HG03520 (cell line): ENCODE results near the gene PKHD1.

Experiments used
- ATAC-seq: cut with Tn5 transposase; IDR thresholded peaks from one replicate; pipeline ENCODE4 v1.9.1; 2021; ENCODE audit warnings: mild to moderate bottlenecking, moderate library complexity; ENCODE audit not compliant: unreplicated experiment

PKHD1 gene

DNA sequence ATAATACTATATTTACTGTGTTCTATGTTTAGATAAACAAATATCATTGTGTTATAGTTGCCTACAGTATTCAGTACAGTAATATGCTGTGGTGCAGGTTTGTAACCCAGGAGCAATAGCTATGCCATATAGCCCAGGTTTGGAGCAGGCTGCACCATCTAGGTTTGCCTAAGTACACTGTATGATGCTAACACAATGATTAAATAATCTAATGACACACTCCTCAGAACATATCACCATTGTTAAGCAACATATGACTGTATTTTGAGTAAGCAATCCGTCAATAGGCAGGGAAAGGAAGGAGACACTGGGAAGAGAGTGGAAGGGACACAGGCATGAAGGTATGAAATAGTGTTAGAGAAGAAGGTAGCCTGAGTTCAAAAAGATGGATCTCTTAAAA is 369.9 kb downstream of the PKHD1 start:
- no peak for ATAC-seq

GRCh38 chr6:51711876-51712275 is 375.5 kb downstream of the PKHD1 start:
- no peak for ATAC-seq

DNA sequence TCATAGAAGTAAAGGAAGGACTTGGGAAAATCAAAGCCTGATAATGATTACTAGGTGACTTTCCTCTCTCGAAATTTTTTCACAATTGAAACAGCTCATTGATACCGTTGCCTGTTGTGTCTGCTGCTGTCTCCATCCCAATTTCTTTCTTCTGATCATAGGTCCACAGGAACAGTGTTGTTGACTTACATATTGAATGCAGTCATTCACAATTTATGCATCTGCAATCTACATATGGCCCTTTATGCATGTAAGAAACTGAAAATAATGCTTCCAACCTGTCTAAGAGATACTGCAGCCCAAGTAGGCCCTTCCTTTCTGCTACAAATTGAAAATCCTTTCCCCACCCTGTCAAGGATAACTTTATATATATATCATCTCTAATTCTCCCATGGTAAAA is 381.3 kb downstream of the PKHD1 start:
- ATAC-seq = no peak

- no peak for ATAC-seq
Observed at GRCh38 chr6:51704932-51705540, 382.4 kb downstream of the PKHD1 start.

GRCh38 chr6:51702851-51703250 is 384.6 kb downstream of the PKHD1 start:
- no peak for ATAC-seq

- ATAC-seq = no peak
Observed at GRCh38 chr6:51684603-51685002, 402.8 kb downstream of the PKHD1 start.

GRCh38 chr6:51684038-51684437 is 403.4 kb downstream of the PKHD1 start:
- no peak for ATAC-seq

- ATAC-seq = no peak
Observed at GRCh38 chr6:51678905-51679620, 408.4 kb downstream of the PKHD1 start.

DNA sequence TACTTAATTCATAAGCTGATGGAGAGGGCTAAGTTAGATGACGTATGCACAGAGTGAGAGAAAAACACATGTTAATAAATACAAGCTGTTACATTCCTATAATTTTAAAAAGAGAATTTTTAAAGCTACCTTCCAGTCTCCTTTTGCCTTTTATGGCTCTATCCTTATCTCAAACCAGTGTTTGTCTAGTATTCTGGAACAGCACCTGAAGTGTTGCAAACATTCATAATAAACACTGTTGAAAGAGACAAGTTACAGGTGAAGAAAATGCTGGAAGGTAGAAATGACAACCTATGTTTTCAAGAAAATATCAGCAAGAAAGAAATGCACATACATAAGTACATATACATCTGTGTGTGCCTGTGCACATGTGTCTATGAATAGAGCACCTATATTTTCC is 409.1 kb downstream of the PKHD1 start:
- no peak for ATAC-seq

GRCh38 chr6:51675922-51676275 is 411.5 kb downstream of the PKHD1 start:
- ATAC-seq = no peak

DNA sequence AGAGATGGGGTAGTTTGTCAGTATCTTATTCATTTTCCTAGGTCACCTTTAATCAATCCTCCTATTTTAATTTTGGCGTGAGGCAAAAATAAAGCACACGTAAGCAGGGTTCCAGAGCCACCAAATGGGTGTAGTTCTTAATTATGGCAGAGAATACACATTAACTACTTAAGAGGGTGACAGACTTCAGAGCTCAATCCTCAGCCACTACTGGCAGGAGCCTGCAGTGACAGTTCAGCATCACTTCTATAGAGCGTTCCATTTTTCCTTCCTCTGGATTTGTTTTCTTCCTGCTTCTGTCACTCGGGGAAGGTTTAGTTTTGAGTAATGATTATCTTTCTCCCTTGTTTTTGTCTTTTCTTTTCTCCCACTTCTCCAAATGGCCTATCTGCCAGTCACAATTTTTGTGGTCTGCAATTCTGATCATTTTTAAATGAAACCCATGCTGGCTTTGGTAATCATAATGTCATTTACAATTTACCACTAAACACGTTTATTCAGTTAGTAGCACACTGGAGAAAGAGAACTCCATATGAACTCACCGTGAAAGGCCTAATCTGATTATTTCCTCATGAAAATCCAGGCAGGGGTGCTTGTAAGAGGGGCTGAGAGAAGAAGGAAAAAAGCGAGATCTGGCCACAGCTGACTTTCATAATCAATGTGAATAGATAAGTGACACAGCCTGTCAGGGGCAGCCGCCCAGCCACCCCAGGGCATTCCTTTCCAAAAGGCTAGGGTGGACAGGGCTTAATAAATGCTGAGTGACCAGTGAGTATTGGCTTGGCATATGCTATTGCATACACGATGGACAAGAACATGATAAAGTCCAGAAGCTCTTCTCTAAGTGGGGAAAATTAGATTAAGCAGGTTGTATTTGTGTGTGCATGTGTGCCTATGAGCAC is 412.1 kb downstream of the PKHD1 start:
- ATAC-seq = no peak

DNA sequence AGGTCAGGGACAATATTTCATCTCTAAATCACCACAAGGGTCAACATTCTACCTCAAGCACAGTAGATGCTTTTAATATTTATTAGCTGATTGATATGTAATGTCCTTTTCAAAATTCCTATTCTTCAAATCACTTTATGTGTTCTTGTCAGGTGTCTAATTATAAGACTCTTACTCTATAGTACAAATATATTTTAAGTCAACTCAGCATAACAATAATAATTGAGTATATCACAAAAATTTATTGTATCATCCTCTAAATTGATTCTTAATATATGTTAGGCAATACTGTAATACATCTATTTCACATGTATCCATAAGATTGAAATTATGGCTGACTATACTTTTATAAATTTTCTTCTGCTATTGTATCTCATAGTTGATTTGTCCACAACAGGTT is 423.9 kb downstream of the PKHD1 start:
- ATAC-seq = no peak

DNA sequence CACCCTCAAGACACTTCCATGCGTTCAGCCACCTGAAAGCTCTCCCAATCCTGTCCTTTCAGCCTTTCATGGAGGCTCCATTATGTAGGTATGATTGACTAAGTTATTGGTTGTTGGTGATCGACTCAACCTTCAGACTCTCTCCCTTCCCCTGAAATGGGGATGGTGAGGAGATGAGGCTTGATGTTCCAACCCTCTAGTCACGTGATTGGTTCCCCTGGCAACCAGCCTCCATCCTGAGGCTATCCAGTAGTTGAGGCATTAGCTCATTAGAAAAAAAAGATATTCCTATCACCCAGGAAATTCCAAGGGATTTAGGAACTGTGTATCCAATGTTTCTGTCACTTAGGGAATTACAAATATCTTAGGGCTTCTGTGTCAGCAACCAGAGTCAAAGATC is 426.6 kb downstream of the PKHD1 start:
- no peak for ATAC-seq

DNA sequence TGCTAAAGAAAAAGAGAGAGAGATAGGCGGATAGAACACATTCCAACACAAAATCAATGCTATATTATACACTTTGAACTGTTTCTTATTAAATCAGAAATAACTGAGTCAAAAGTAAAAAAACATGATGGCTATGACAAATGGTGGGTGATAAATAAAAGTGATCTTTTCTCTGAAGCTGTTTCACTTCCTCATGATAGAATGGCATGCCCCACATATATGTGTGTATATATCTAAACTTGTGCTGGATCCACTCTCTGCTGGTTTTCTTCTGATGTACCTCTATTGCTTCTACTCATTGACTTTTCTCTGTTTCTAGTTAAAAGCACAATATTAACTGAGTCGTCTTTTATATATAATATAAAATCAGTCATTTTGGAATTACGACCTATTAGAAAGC is 429.9 kb downstream of the PKHD1 start:
- no peak for ATAC-seq

DNA sequence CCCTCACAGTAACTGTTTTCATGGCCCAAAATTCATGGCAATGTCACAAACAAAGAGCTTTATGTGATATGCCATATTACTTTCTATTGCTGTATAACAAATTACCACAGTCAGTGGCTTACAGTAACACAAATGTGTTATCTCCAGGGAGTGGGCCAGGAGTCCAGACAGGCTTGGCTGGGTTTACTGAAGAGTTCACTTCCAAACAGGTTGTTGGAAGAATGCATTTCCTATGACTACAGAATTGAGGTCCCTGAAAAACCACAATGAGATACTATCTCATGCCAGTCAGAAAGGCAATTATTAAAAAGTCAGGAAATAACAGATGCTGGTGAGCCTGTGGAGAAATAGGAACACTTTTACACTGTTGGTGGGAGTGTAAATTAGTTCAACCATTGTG is 431.9 kb downstream of the PKHD1 start:
- ATAC-seq = no peak

DNA sequence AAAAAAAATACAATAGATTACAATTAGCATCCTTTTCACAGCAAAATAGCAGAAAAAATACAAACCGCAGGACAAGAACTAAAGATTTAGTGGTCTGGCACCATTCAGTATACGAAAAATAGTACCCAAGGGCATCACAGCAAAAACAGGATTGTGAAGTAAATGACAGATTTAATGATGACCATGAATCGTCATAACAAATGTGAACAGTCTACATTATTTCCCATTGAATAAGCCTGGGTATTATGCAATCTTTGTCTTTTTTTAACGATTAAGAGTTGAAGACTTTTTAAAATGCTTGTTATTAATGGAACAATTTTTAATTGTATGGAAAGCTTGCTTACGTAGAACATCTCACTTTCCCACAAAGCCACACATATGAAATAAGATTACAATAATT is 432.8 kb downstream of the PKHD1 start:
- no peak for ATAC-seq

DNA sequence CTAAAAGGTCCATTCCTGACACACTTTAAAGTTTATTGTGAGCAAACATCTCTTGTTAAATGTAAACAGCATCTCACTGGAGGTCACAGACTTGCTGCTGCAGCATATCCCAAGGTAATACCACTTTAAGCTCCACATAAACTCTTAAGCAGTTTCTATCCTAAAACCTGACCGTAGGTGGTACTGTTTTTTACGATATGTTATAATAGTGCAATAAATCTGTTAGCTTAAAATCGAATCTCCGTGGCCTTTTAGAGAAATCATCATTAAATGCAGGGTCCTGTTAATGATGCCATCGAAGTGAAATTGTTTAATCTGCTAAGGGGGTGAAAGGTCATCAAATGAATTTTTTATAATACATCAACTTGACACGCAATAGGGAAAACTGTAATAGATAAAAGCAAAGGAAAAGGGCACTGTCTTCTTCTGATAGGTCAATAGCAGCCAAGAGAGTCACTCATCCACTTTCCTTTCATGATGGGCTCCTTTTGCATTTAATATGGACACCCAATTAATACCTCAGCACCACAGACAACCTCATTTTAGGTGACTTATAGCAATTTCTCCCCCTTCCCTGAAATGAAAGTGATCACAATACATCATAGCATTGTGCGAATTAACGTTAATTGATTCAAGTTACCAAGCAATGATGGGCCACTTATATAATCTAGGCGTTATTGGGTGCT is 436.1 kb downstream of the PKHD1 start:
- ATAC-seq = no peak

DNA sequence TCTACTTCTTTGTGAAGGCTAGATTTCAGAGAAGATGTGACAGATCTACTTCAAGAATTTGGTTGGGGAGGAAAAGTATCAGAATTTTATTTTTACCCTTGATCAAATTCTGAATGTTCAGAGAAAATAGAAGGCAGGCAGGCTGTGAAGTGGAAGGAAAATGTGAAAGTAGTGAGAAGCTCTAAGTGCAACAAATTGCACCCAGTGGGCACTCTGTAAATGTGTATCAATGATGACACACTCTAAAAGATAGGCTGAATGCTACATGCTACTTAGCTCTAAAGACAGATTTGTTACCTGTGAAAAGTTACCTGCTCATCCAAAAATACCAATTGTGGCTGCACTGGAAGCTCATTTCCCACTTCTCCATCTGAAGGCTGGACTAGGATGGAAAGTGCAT is 438.6 kb downstream of the PKHD1 start:
- no peak for ATAC-seq

- ATAC-seq = no peak
Observed at GRCh38 chr6:51648236-51648635, 439.2 kb downstream of the PKHD1 start.

- ATAC-seq = no peak
Observed at GRCh38 chr6:51644426-51644825, 443.0 kb downstream of the PKHD1 start.

- ATAC-seq = no peak
Observed at GRCh38 chr6:51640021-51640420, 447.4 kb downstream of the PKHD1 start.
